Measurements from ENCODE around the gene TMEM255B.

Gene TMEM255B

DNA sequence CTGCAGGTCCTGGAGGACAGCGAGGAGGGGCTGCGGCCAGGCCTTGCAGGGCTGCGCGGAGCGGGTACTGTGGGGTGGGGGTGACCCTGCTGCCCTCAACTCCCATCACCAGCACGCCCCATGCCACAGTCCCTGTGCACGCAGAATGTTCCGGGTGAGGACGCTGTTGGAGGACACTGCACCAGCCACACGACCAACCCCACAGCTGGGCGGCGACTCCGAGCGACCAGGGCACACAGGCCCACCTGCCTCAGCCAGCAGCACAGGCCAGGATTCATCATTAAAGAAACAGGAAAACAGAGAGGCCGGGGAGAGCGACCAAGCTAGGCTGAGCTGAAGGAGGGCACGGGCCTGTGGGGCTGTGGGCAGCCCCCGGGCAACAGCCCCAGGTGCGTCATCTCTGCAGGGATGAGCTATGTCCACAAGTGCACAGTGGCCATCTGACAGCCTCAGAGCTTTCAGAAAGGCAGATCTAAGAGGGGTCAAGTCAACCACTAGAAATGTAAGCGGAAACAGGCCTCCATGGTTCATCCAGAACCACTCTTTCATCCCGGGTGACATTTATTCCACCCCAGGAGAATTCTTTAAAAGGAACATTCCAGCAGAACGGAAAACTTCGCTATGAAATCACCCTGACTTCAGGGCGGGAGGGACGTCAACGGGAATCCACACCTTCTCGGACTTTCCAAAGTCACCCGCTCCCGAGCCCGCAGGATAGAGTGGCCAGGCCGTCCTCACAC, 103.3 kb downstream of the TMEM255B start:
- no peak for DNase-seq (ENCODE audit: low read depth)

DNA sequence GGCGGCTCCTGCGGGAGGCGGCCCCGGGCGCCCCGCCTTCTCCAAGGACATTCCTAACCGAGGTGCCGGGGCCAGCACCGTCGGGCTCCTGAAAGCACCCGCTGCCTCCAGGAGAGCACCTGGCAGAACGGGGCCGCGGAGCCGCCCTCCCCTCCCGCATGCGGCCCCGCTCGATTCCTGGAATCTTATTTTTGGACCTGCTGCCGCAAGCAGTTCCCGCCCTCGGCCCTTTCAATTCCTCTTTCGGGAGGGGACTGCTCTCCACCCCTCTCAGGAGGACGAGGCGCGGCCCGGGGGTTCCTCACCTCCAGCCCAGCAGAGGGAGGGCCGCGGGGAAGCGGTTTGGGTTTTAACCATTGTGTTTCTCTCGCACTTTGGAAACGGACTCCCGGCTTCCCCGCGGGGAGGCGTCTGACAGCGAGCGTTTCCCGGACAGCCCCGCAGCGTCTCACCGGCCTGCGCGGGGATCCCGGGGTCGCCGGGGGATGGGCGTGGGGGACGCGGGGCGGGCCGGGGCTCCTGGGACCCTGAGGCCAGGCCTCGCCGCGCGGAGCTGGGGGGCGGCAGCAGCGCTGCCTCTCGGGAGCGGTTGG, 104.0 kb downstream of the TMEM255B start:
- DNase-seq (ENCODE audit: low read depth), result no peak

DNA sequence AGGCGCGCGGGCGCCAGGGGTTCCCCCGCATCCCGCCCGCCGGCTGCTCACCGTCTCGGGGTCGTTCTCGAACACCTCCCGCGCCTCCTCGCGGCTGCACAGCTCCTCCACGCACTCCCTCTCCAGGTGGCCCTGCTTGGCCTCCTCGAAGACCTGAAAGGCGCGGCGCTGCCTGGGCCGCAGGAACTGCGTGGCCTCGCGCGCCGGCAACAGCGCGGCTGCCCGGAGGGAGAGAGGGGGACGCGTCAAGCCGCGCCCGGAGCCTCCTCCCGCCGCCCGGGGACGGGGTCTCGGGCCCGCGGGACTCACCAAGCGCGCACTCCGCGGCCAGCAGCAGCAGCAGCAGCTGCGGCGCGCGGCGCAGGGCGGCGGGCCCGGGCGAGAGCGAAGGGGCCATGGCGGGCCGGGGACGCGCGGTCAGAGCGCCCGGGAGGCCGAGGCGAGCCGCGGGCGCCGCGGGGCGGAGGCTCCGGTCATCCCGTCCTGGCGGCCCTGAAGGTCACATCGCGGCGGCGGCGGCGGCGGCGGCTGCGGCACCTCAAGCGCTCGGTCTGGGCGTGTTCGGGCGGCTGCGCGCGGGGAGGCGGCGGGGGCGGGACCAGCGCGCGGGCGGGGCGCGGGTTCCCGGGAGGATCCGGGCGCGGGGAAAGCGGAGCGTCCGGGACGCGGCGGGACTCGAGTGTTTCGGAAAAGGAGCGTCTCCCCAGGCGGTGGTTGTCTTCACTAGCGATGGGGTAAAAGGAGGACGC, 104.7 kb downstream of the TMEM255B start, which contains the start of gene GAS6:
GAS6 (minus strand) TSS at position 553 of the 749 bp plus-strand sequence; CDS start at position 397, 156 bp downstream.
- no peak for DNase-seq (ENCODE audit: low read depth)

DNA sequence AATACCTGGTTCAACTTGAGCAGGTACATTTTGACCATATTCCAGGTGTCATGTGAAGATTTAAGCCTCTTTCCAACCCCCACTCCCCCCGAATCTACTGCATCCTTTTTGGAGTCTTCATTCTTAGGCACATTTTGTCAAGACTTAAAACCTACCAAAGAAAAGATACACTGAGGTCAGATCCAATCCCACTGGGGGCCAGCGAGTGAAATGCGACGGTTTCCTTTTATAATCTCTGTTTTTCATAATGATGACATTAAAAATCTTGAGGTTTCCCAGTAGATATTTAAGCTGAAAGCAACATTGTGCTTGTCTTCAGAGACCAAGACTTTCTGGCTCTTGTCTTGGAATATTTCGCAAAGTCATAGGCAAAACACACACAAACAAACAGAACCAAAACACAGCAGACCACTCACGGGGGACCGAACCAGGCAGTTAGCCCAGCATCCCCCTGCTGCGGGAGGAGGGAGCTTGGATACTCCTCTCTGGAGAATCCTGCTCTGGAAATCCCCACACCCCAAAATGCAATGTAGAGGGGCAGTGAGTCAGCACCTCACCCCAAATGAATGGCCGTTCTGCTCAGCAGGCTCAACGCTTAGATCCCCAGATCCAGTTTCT, 105.4 kb downstream of the TMEM255B start:
- no peak for DNase-seq (ENCODE audit: low read depth)

DNA sequence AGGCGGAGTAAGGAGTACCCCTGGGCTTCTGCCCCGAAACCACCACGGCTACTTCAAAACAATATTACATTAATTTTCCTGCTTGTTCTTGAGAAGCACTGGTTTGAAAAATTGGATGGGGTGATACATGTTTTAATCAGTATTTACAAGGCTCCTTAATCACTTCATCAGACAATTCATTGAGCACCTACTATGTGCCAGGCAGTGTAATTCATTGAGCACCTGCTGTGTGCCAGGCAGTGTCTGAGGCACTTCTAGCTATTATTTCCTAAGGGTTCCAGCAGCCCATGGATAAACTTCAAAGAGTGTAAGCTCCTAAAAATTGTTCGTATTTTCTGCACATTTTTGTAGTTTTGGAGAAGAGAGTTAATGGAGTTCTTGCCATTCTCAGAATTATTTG, 106.4 kb downstream of the TMEM255B start:
- no peak for DNase-seq (ENCODE audit: low read depth)
